ENCODE measurements around the gene FILIP1L. TPM values are rescaled to one million over a fixed set of nuclear protein-coding genes. Genes with fewer than 3 reads are reported as not detected.

Gene FILIP1L
- total and polyA plus RNA-seq, 12 donors = 5.3 to 33.2 (median 17.4) TPM

- TF ChIP-seq, protein P1, sequence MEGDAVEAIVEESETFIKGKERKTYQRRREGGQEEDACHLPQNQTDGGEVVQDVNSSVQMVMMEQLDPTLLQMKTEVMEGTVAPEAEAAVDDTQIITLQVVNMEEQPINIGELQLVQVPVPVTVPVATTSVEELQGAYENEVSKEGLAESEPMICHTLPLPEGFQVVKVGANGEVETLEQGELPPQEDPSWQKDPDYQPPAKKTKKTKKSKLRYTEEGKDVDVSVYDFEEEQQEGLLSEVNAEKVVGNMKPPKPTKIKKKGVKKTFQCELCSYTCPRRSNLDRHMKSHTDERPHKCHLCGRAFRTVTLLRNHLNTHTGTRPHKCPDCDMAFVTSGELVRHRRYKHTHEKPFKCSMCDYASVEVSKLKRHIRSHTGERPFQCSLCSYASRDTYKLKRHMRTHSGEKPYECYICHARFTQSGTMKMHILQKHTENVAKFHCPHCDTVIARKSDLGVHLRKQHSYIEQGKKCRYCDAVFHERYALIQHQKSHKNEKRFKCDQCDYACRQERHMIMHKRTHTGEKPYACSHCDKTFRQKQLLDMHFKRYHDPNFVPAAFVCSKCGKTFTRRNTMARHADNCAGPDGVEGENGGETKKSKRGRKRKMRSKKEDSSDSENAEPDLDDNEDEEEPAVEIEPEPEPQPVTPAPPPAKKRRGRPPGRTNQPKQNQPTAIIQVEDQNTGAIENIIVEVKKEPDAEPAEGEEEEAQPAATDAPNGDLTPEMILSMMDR (IDR thresholded peaks at IDR 0.05) = no peak
- TF ChIP-seq POLR2A (IDR thresholded peaks at IDR 0.05) = no peak
- WGBS, 4 donors = 74 to 88% (median 85%) methylated on average over 3 of the region's 3 CpGs
- H3K4me1 ChIP-seq (replicated peaks in 1 of 2) = peaks cover 0 to 14% of the 10 kb centered on the region in 2 donors
- H3K36me3 ChIP-seq (replicated peaks in 1 of 2) = no peaks in the 10 kb centered on the region
- no peak for DNase-seq
- H3K4me3 ChIP-seq = no peak overlapping the region
- H3K27ac ChIP-seq = no peak overlapping the region
- H3K27me3 ChIP-seq = no peaks in the 10 kb centered on the region
- intact Hi-C loops (cut with DNase I) = loop anchor here (5.0 to 10.0 kb wide), 2 partner anchors 183 to 225 kb away; no protein-coding TSS in a partner anchor
- no peaks in the 10 kb centered on the region for H3K9me3 ChIP-seq (replicated peaks in 1 of 3)
These were observed 44.8 kb downstream of the FILIP1L start for GRCh38 chr3:100069472-100069871.

- no peaks in the 10 kb centered on the region for H3K9me3 ChIP-seq (replicated peaks in 1 of 3)
- no peak overlapping the region for H3K27ac ChIP-seq
- peaks cover 0 to 14% of the 10 kb centered on the region in 2 donors for H3K4me1 ChIP-seq (replicated peaks in 1 of 2)
- H3K4me3 ChIP-seq = no peak overlapping the region
- DNase-seq = peak; percentile 79 to 95 (median 82)
- H3K36me3 ChIP-seq (replicated peaks in 1 of 2) = no peaks in the 10 kb centered on the region
- no peak for TF ChIP-seq POLR2A (IDR thresholded peaks at IDR 0.05)
- TF ChIP-seq, protein P1 (IDR thresholded peaks at IDR 0.05) = peak; percentile 55 to 86 (median 76)
- intact Hi-C loops (cut with DNase I) = loop anchor here (5.0 to 10.0 kb wide), 2 partner anchors 183 to 224 kb away; no protein-coding TSS in a partner anchor
- no peaks in the 10 kb centered on the region for H3K27me3 ChIP-seq
- WGBS, 4 donors = 10 to 20% (median 17%) methylated on average over 5 of the region's 5 CpGs
These were observed 45.5 kb downstream of the FILIP1L start for GRCh38 chr3:100068826-100069225.

DNA sequence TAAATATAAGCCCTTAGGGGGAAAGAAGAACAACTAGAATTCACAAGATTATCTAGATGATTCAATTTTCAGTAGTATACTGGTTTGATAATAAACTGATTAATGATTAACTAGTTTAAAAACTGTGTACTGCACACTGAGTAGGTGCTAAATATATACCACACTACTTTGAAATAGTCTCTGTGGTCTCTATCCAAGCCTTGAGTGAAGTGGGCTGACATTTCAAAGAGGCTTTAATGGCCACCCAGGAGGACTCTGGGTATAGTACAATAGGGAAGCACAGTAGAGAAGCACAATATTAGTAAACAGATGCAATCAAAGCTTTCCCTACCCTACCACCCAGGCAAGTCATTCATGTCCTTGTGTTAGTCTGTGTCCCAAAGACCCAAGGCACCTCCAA is 46.7 kb downstream of the FILIP1L start:
- Histone ChIP-seq H3K27ac (no peak overlapping the region), H3K36me3 (replicated peaks in 1 of 2) (no peaks in the 10 kb centered on the region), H3K4me3 (no peak overlapping the region), H3K27me3 (no peaks in the 10 kb centered on the region), H3K4me1 (replicated peaks in 1 of 2) (peaks cover 0 to 13% of the 10 kb centered on the region in 2 donors), H3K9me3 (replicated peaks in 1 of 3) (no peaks in the 10 kb centered on the region)
- TF ChIP-seq POLR2A (IDR thresholded peaks at IDR 0.05) = no peak
- TF ChIP-seq, protein P1 (IDR thresholded peaks at IDR 0.05) = no peak
- intact Hi-C loops (cut with DNase I) = loop anchor here (5.0 to 10.0 kb wide), 2 partner anchors 185 to 223 kb away; no protein-coding TSS in a partner anchor
- DNase-seq = no peak

DNA sequence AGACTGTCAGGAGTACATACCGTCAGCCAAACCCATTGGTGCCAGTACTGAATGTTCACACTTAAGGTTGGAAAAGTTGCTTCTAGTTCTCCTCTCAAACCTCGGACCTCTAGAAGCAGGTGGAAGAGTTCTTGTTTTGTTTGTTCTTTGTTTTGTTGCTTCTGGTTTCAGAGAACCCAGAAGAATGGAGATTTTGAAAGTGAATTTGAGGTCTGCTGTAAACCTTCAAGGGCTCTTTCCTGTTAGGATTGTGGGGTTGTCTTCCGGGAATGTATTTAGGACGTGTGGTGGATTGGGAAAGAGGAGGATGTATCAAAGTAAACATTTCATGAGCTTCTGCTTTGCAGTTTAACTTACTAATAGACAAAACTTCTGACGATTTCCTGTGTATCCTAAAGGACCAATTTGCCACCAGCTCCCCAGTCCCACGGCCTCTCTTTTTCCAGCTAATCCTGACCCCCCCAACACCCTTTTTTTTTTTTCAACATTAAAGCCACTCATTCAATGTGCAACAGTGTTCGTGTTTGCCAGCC is 50.3 kb downstream of the FILIP1L start:
- DNase-seq = no peak
- intact Hi-C loops (cut with DNase I) = loop anchor here (10.0 kb wide), 1 partner anchor 219 kb away; no protein-coding TSS in a partner anchor
- Histone ChIP-seq H3K9me3 (replicated peaks in 1 of 3) (no peaks in the 10 kb centered on the region), H3K27me3 (no peaks in the 10 kb centered on the region), H3K27ac (no peak overlapping the region), H3K4me3 (no peak overlapping the region), H3K4me1 (replicated peaks in 1 of 2) (peaks cover 0 to 17% of the 10 kb centered on the region in 2 donors), H3K36me3 (replicated peaks in 1 of 2) (no peaks in the 10 kb centered on the region)
- WGBS, 4 donors = 74 to 81% (median 77%) methylated on average over 7 of the region's 7 CpGs
- TF ChIP-seq, protein P1 (IDR thresholded peaks at IDR 0.05) = no peak
- no peak for TF ChIP-seq POLR2A (IDR thresholded peaks at IDR 0.05)

Measured in adrenal gland (tissue), 12 donors.